Sigmoid colon (tissue), 4 donors: ENCODE results near the gene ACACA.

Experiments used
- EP300 ChIP-seq, 4 donors: sonication (generic); formaldehyde crosslinking; IDR thresholded peaks; one replicate each; pipeline ENCODE4 v1.6.1; 2017; ENCODE audit warnings: antibody characterized with exemption in 4 of 4
- POLR2A ChIP-seq, 2 donors: fragments of 450-650 bp; IDR thresholded peaks; one replicate each; pipeline ENCODE4 v1.6.1; 2016; ENCODE audit warnings: antibody characterized with exemption in 2 of 2, mild to moderate bottlenecking in 2 of 2, moderate library complexity in 2 of 2
- TF ChIP-seq, protein P1 (sequence below), 4 experiments: fragments of 450-650 bp in 3 of 4; fragments of 200-600 bp in 1 of 4; IDR thresholded peaks; one replicate each; pipeline ENCODE4 v1.5.1; 2016 to 2019; ENCODE audit warnings: antibody characterized with exemption in 4 of 4, mild to moderate bottlenecking in 3 of 4, moderate library complexity in 2 of 4

DNA sequence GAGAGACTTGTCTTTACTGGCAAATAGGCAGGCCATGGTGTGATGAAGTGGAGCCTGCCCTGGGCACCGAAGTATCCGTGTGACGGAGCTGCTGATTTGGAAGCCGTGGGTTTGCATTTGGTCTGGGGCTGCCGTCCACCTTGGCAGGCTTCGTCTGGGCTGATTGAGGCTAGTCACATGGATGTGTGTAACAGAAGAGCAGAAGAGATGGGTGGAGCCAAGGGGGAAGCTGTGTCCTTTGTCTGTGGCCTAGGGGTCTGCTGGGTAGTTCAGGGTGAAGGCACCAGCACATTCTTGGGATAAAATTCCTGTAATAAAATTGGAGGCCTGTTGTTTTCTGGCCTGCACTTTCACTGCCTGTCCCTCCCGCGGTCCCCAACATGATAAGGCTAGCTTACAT, 351.7 kb downstream of the ACACA start:
- TF ChIP-seq, protein P1, sequence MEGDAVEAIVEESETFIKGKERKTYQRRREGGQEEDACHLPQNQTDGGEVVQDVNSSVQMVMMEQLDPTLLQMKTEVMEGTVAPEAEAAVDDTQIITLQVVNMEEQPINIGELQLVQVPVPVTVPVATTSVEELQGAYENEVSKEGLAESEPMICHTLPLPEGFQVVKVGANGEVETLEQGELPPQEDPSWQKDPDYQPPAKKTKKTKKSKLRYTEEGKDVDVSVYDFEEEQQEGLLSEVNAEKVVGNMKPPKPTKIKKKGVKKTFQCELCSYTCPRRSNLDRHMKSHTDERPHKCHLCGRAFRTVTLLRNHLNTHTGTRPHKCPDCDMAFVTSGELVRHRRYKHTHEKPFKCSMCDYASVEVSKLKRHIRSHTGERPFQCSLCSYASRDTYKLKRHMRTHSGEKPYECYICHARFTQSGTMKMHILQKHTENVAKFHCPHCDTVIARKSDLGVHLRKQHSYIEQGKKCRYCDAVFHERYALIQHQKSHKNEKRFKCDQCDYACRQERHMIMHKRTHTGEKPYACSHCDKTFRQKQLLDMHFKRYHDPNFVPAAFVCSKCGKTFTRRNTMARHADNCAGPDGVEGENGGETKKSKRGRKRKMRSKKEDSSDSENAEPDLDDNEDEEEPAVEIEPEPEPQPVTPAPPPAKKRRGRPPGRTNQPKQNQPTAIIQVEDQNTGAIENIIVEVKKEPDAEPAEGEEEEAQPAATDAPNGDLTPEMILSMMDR (IDR thresholded peaks at IDR 0.05), result no peak
- no peak for TF ChIP-seq EP300 (IDR thresholded peaks at IDR 0.05)
- no peak for TF ChIP-seq POLR2A (IDR thresholded peaks at IDR 0.05)
